Mucosa of rectum (tissue), 2 donors: ENCODE data around the gene SLC17A2.

Source experiments
- H3K27ac ChIP-seq, 2 donors: one replicate each; pipeline ENCODE4 v1.7.0; 2013; ENCODE audit warnings: inconsistent platforms in 2 of 2, low read depth in 2 of 2, low read length in 2 of 2
- H3K27me3 ChIP-seq, 2 donors: one replicate each; pipeline ENCODE4 v1.7.0; 2013; ENCODE audit warnings: low read length in 2 of 2; ENCODE audit not compliant: control insufficient read depth in 2 of 2, insufficient read depth in 2 of 2
- H3K36me3 ChIP-seq, 2 donors: one replicate each; pipeline ENCODE4 v1.7.0; 2013; ENCODE audit warnings: low read length in 2 of 2; ENCODE audit not compliant: control insufficient read depth in 2 of 2, insufficient read depth in 2 of 2
- H3K4me1 ChIP-seq, 2 donors: one replicate each; pipeline ENCODE4 v1.7.0; 2013; ENCODE audit warnings: low read length in 2 of 2, mild to moderate bottlenecking in 1 of 2; ENCODE audit not compliant: control insufficient read depth in 2 of 2, insufficient read depth in 2 of 2
- H3K4me3 ChIP-seq, 2 donors: one replicate each; pipeline ENCODE4 v1.7.0; 2013; ENCODE audit warnings: low read length in 2 of 2
- H3K9ac ChIP-seq, 2 donors: one replicate each; pipeline ENCODE4 v1.7.0; 2013; ENCODE audit warnings: low read length in 2 of 2, low read depth in 1 of 2, mild to moderate bottlenecking in 1 of 2
- H3K9me3 ChIP-seq, 2 donors: one replicate each; pipeline ENCODE4 v1.7.0; 2013; ENCODE audit warnings: low read length in 2 of 2; ENCODE audit not compliant: control insufficient read depth in 2 of 2
- donor health status: healthy.
- donor health status: Normal muscosa, but diverticular disease.

The SLC17A2 gene

DNA sequence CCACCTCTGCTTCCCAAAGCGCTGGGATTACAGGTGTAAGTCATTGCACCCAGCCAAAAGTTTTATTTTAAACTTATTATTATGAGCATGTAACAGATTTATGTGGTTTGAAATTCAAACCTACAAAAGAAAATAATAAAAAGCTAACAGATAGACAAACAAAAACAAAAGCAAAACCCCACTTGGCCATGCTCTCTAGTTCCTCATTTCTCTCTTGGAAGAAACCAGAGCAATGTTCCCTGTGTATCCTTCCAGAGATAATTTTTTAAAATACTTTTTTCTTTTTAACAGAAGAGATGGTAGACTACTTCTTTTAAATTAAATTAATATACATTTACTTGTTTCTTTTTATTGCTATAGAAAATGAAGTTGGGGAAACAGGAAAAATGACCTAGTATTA, 28.4 kb downstream of the SLC17A2 start:
- H3K27ac ChIP-seq = no peak overlapping the region
- no peaks in the 10 kb centered on the region for H3K4me1 ChIP-seq
- no peaks in the 10 kb centered on the region for H3K36me3 ChIP-seq
- peaks cover 0 to 2% of the 10 kb centered on the region in 2 donors for H3K27me3 ChIP-seq
- H3K4me3 ChIP-seq = no peak overlapping the region
- no peak overlapping the region for H3K9ac ChIP-seq
- no peaks in the 10 kb centered on the region for H3K9me3 ChIP-seq

- Histone ChIP-seq H3K9ac (no peak overlapping the region), H3K4me1 (no peaks in the 10 kb centered on the region), H3K9me3 (no peaks in the 10 kb centered on the region), H3K27me3 (peaks cover 0 to 2% of the 10 kb centered on the region in 2 donors), H3K36me3 (no peaks in the 10 kb centered on the region), H3K4me3 (no peak overlapping the region), H3K27ac (no peak overlapping the region)
Measured at GRCh38 chr6:25900843-25901242, 29.6 kb downstream of the SLC17A2 start.

DNA sequence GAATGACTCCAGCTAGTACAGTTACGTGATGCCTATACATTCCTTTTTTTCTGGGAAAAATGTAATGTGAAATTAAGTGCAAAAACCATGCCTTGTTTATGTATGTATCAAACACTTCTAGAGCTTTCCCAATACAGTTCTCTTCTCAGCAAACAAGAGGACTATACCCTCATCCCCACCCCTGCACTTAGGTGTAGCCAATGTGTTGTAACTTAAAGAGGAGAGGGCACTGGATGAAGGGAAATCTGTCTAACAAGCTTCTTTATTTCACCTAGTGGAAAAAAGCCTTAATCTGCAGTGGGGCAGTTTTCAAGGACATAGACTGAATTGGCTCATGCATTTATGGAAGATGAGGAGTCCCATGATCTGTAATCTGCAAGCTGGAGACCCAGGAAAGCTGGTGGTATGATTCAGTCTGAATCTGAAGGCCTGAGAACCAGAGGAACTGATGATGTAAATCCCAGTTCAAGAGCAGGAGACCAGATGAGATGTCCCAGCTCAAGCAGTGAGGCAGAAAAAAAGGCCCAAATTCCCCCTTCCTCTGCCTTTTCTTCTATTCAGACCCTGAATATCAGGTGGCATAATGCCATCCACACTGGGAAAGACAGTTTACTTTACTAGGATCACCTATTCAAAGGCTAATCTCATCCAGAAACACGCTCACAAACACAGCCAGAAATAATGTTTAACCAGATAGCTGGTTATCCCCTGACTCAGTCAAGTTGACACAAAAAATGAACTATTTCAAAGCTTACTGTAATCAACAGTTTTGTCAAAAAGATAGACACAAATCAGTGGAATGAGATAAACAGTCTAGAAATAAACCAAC, 30.7 kb downstream of the SLC17A2 start:
- H3K27ac ChIP-seq = no peak overlapping the region

DNA sequence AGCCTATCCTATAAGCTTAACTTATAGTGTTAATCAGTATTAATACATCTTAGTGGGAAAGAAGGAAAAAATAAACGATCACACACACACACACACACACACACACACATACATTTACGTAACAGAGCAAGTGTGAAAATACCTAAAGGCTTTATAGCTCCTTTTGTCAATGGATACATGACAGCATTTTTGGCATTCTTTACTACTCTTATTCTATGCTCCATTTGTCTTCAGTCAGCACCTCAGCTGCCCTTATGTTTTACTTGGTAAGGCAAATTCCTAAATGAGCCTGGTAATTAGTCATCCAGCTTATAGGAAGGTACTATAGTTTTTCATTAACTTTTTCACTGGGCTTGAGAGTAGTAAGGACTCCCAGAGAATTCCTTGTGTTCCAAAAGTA, 31.4 kb downstream of the SLC17A2 start:
- Histone ChIP-seq H3K9ac (no peak overlapping the region), H3K4me1 (no peaks in the 10 kb centered on the region), H3K36me3 (no peaks in the 10 kb centered on the region), H3K4me3 (no peak overlapping the region), H3K27ac (no peak overlapping the region), H3K9me3 (no peaks in the 10 kb centered on the region), H3K27me3 (no peaks in the 10 kb centered on the region)

More for the DNA sequence above, 30.7 kb downstream of the SLC17A2 start:
- no peaks in the 10 kb centered on the region for H3K36me3 ChIP-seq
- H3K4me3 ChIP-seq = no peak overlapping the region
- no peaks in the 10 kb centered on the region for H3K4me1 ChIP-seq
- H3K9me3 ChIP-seq = no peaks in the 10 kb centered on the region
- no peak overlapping the region for H3K9ac ChIP-seq
- no peaks in the 10 kb centered on the region for H3K27me3 ChIP-seq

GRCh38 chr6:25898289-25898977, 32.1 kb downstream of the SLC17A2 start:
- H3K36me3 ChIP-seq = no peaks in the 10 kb centered on the region

GRCh38 chr6:25896252-25896651, 34.2 kb downstream of the SLC17A2 start:
- Histone ChIP-seq H3K4me3 (no peak overlapping the region), H3K27ac (no peak overlapping the region), H3K36me3 (no peaks in the 10 kb centered on the region), H3K4me1 (no peaks in the 10 kb centered on the region), H3K27me3 (no peaks in the 10 kb centered on the region), H3K9me3 (no peaks in the 10 kb centered on the region), H3K9ac (no peak overlapping the region)

More at GRCh38 chr6:25898289-25898977, 32.1 kb downstream of the SLC17A2 start:
- Histone ChIP-seq H3K4me3 (no peak overlapping the region), H3K9ac (no peak overlapping the region), H3K9me3 (no peaks in the 10 kb centered on the region), H3K27me3 (no peaks in the 10 kb centered on the region), H3K4me1 (no peaks in the 10 kb centered on the region), H3K27ac (no peak overlapping the region)

GRCh38 chr6:25895771-25896170, 34.7 kb downstream of the SLC17A2 start:
- H3K9ac ChIP-seq = no peak overlapping the region
- H3K9me3 ChIP-seq = no peaks in the 10 kb centered on the region
- no peak overlapping the region for H3K27ac ChIP-seq
- no peaks in the 10 kb centered on the region for H3K27me3 ChIP-seq
- H3K36me3 ChIP-seq = no peaks in the 10 kb centered on the region
- no peaks in the 10 kb centered on the region for H3K4me1 ChIP-seq
- H3K4me3 ChIP-seq = no peak overlapping the region

- Histone ChIP-seq H3K27ac (no peak overlapping the region), H3K9me3 (no peaks in the 10 kb centered on the region), H3K9ac (no peak overlapping the region), H3K4me1 (peaks cover 0 to 4% of the 10 kb centered on the region in 2 donors), H3K36me3 (no peaks in the 10 kb centered on the region), H3K27me3 (no peaks in the 10 kb centered on the region), H3K4me3 (no peak overlapping the region)
Measured at GRCh38 chr6:25893778-25894177, 36.7 kb downstream of the SLC17A2 start.

GRCh38 chr6:25892877-25893276, 37.6 kb downstream of the SLC17A2 start:
- Histone ChIP-seq H3K4me3 (no peak overlapping the region), H3K9me3 (no peaks in the 10 kb centered on the region), H3K9ac (no peak overlapping the region), H3K27me3 (no peaks in the 10 kb centered on the region), H3K4me1 (peaks cover 0 to 4% of the 10 kb centered on the region in 2 donors), H3K36me3 (no peaks in the 10 kb centered on the region), H3K27ac (no peak overlapping the region)
